H1 (cell line): Measurements from ENCODE around the gene VPS18. TPM values are rescaled to one million over a fixed set of nuclear protein-coding genes. Genes with fewer than 3 reads are reported as not detected.

Source experiments
- CHD7 ChIP-seq: fragments of 300-600 bp; sonication (generic); IDR thresholded peaks from 2 replicates; pipeline ENCODE4 v1.7.1; 2012; ENCODE audit warnings: low read length, moderate library complexity, mild to moderate bottlenecking, inconsistent platforms; ENCODE audit not compliant: insufficient replicate concordance
- CREB1 ChIP-seq: IDR thresholded peaks from 2 replicates; pipeline ENCODE4 v1.6.1; 2012; ENCODE audit warnings: inconsistent platforms
- PHF8 ChIP-seq: fragments of 200-600 bp; sonication (generic); conservative IDR thresholded peaks from 2 replicates; pipeline ENCODE4 v1.7.1; 2012; ENCODE audit warnings: low read depth, mild to moderate bottlenecking, inconsistent platforms, low read length, moderate library complexity
- polyA plus RNA-seq, 7 experiments: library from polyadenylated mRNA; depleted of rRNA in 3 of 7; stranded (reverse) in 5 of 7; unstranded in 2 of 7; fragments of >200 nt in 5 of 7; fragments of 200-250 nt in 2 of 7; gene quantifications; 1 replicate in 5 of 7; 2 replicates in 1 of 7; 4 replicates in 1 of 7; pipeline versions ENCODE4 v1.2.1 to v1.2.3, GENCODE V29; 2011 to 2013; ENCODE audit warnings: missing spikeins in 2 of 7, mixed read lengths in 2 of 7
- total RNA-seq: library from RNA; stranded (reverse); fragmentation: NEBNext Ultra II Directional; extraction: Animal tissue kit (Norgen Biotek cat#: 25700); gene quantifications from 2 replicates; pipeline ENCODE4 v1.2.1, GENCODE V29; 2021

Gene VPS18
- total and polyA plus RNA-seq, 2 of the 8 experiments (the other 6 are each of a cell fraction or from before 2014, with no cell fraction given) = 28.9 to 32.7 TPM

- TF ChIP-seq CHD7 (no peak), CREB1 (peak; percentile 97), PHF8 (no peak)
Measured at GRCh38 chr15:40893733-40894680, at the start of gene VPS18 (continued).
